Neuronal stem cell (in vitro differentiated cells): ENCODE data around the gene SSBP2.
"Not testable (repeated sequence)": the region's sequence is repeated elsewhere in the genome, so short reads cannot be mapped to it uniquely, and the experiment has no call there.

Experiments used
- DNase-seq: peaks from one replicate; pipeline ENCODE4 v3.0.0-alpha.2; 2013; ENCODE audit warnings: low spot score
- H2AFZ ChIP-seq: one replicate; pipeline ENCODE4 v1.6.1; 2013; ENCODE audit warnings: mild to moderate bottlenecking, low read length, inconsistent platforms
- H2AK5ac ChIP-seq: 2 replicates; pipeline ENCODE4 v1.6.1; 2013; ENCODE audit warnings: low read depth, mild to moderate bottlenecking, inconsistent platforms, low read length, moderate library complexity, mixed read lengths
- H2BK120ac ChIP-seq: 2 replicates; pipeline ENCODE4 v1.6.1; 2013; ENCODE audit warnings: low read depth, mild to moderate bottlenecking, inconsistent platforms, low read length, moderate library complexity, mixed read lengths
- H2BK12ac ChIP-seq: one replicate; pipeline ENCODE4 v1.6.1; 2013; ENCODE audit warnings: low read length, inconsistent platforms
- H2BK15ac ChIP-seq: 2 replicates; pipeline ENCODE4 v1.6.1; 2013; ENCODE audit warnings: mild to moderate bottlenecking, low read length, inconsistent platforms, mixed read lengths
- H2BK5ac ChIP-seq: one replicate; pipeline ENCODE4 v1.6.1; 2013; ENCODE audit warnings: inconsistent platforms, mild to moderate bottlenecking, low read length, moderate library complexity
- H3K14ac ChIP-seq: one replicate; pipeline ENCODE4 v1.6.1; 2013; ENCODE audit warnings: low read length, inconsistent platforms
- H3K18ac ChIP-seq: 2 replicates; pipeline ENCODE4 v1.6.1; 2013; ENCODE audit warnings: low read length, inconsistent platforms
- H3K23ac ChIP-seq: 2 replicates; pipeline ENCODE4 v1.6.1; 2013; ENCODE audit warnings: low read depth, mild to moderate bottlenecking, mixed read lengths, low read length, inconsistent platforms; ENCODE audit not compliant: poor library complexity
- H3K27ac ChIP-seq: replicated peaks from 3 replicates; pipeline ENCODE4 v1.5.1; 2013; ENCODE audit warnings: low read length, inconsistent platforms
- H3K27me3 ChIP-seq, 3 experiments: 2 replicates each; pipeline ENCODE4 v1.6.1; 2013; ENCODE audit warnings: low read length in 3 of 3, mild to moderate bottlenecking in 2 of 3, inconsistent platforms in 1 of 3, low read depth in 1 of 3, mixed read lengths in 1 of 3, moderate library complexity in 1 of 3; ENCODE audit not compliant: control insufficient read depth in 3 of 3, insufficient read depth in 3 of 3
- H3K36me3 ChIP-seq, 2 donors: replicated peaks in 1 of 2; 2 replicates each; pipeline ENCODE4 v1.6.1; 2013; ENCODE audit warnings: low read length in 2 of 2; ENCODE audit not compliant: control insufficient read depth in 2 of 2, insufficient read depth in 2 of 2
- H3K4ac ChIP-seq: 2 replicates; pipeline ENCODE4 v1.6.1; 2013; ENCODE audit warnings: inconsistent platforms, mild to moderate bottlenecking, low read length, moderate library complexity
- H3K4me1 ChIP-seq, 2 donors: 1 replicate in 1 of 2; 2 replicates in 1 of 2; pipeline ENCODE4 v1.6.1; 2013; ENCODE audit warnings: low read length in 2 of 2, low read depth in 1 of 2; ENCODE audit not compliant: control insufficient read depth in 2 of 2, insufficient read depth in 1 of 2
- H3K4me2 ChIP-seq: one replicate; pipeline ENCODE4 v1.6.1; 2013; ENCODE audit warnings: mild to moderate bottlenecking, low read length, inconsistent platforms; ENCODE audit not compliant: insufficient read depth, poor library complexity, severe bottlenecking
- H3K4me3 ChIP-seq, 2 donors: 2 replicates each; pipeline ENCODE4 v1.5.1; 2013; ENCODE audit warnings: low read length in 2 of 2, mild to moderate bottlenecking in 2 of 2, inconsistent platforms in 1 of 2, moderate library complexity in 1 of 2
- H3K79me1 ChIP-seq: one replicate; pipeline ENCODE4 v1.6.1; 2013; ENCODE audit warnings: low read depth, mild to moderate bottlenecking, inconsistent platforms, low read length, moderate library complexity
- H3K9ac ChIP-seq: one replicate; pipeline ENCODE4 v1.6.1; 2013; ENCODE audit warnings: mild to moderate bottlenecking, low read depth, low read length, inconsistent platforms; ENCODE audit not compliant: poor library complexity
- H3K9me3 ChIP-seq, 2 donors: replicated peaks in 1 of 2; 2 replicates each; pipeline versions ENCODE3 to v1.6.1; 2013; ENCODE audit warnings: low read length in 2 of 2, mild to moderate bottlenecking in 2 of 2, inconsistent platforms in 1 of 2, low read depth in 1 of 2, mixed read lengths in 1 of 2, moderate library complexity in 1 of 2; ENCODE audit not compliant: control insufficient read depth in 2 of 2, insufficient read depth in 1 of 2
- H4K8ac ChIP-seq: one replicate; pipeline ENCODE4 v1.6.1; 2013; ENCODE audit warnings: low read depth, mild to moderate bottlenecking, inconsistent platforms, low read length, moderate library complexity
- H4K91ac ChIP-seq: one replicate; pipeline ENCODE4 v1.6.1; 2013; ENCODE audit warnings: low read length, low read depth, mild to moderate bottlenecking, inconsistent platforms; ENCODE audit not compliant: poor library complexity
- WGBS, 2 donors: extraction: QIAGEN DNeasy Blood & Tissue Kit; methylation state at CpG; one replicate each; pipeline ENCODE4 v1.1.7; 2013; ENCODE audit warnings: missing lambda C conversion rate in 2 of 2, mixed read lengths in 1 of 2; ENCODE audit not compliant: insufficient read length in 2 of 2, insufficient replicate concordance in 1 of 2; ENCODE audit errors: extremely low coverage in 2 of 2; 5-methylcytosine and 5-hydroxymethylcytosine counted together

SSBP2 gene

GRCh38 chr5:81488862-81489261 is 262.0 kb downstream of the SSBP2 start:
- no peaks in the 10 kb centered on the region for H3K9me3 ChIP-seq
- H3K4ac ChIP-seq: no peak overlapping the region
- no peak overlapping the region for H3K23ac ChIP-seq
- H2BK5ac ChIP-seq: no peak overlapping the region
- H2BK15ac ChIP-seq: no peak overlapping the region
- no peaks in the 10 kb centered on the region for H3K4me1 ChIP-seq
- H2BK120ac ChIP-seq: no peak overlapping the region
- no CpG with 5 or more reads among the region's 2 CpGs for WGBS, 2 donors
- no peak overlapping the region for H2AFZ ChIP-seq
- H3K27me3 ChIP-seq: no peaks in the 10 kb centered on the region
- no peak overlapping the region for H3K9ac ChIP-seq
- no peaks in the 10 kb centered on the region for H3K79me1 ChIP-seq
- no peak overlapping the region for H3K4me3 ChIP-seq
- H4K91ac ChIP-seq: no peak overlapping the region
- DNase-seq: no peak
- no peak overlapping the region for H3K27ac ChIP-seq
- H4K8ac ChIP-seq: no peak overlapping the region
- H3K4me2 ChIP-seq: no peak overlapping the region
- H3K36me3 ChIP-seq: peaks cover 0 to 22% of the 10 kb centered on the region in 2 donors
- no peak overlapping the region for H2AK5ac ChIP-seq
- no peak overlapping the region for H2BK12ac ChIP-seq
- no peak overlapping the region for H3K14ac ChIP-seq
- H3K18ac ChIP-seq: no peak overlapping the region

GRCh38 chr5:81486711-81487110 is 264.2 kb downstream of the SSBP2 start:
- no CpG with 5 or more reads among the region's 3 CpGs for WGBS, 2 donors
- no peak overlapping the region for H3K4me2 ChIP-seq
- H3K9me3 ChIP-seq: no peaks in the 10 kb centered on the region

GRCh38 chr5:81482595-81482994 is 268.3 kb downstream of the SSBP2 start:
- no peaks in the 10 kb centered on the region for H3K27me3 ChIP-seq
- no CpG with 5 or more reads among the region's 2 CpGs for WGBS, 2 donors
- no peak overlapping the region for H4K8ac ChIP-seq

More at GRCh38 chr5:81486711-81487110, 264.2 kb downstream of the SSBP2 start:
- Histone ChIP-seq H2BK120ac (no peak overlapping the region), H3K79me1 (no peaks in the 10 kb centered on the region), H2BK5ac (no peak overlapping the region), H2AFZ (no peak overlapping the region), H3K4me1 (no peaks in the 10 kb centered on the region), H3K18ac (no peak overlapping the region), H4K91ac (no peak overlapping the region), H3K27me3 (no peaks in the 10 kb centered on the region), H3K4ac (no peak overlapping the region), H3K9ac (no peak overlapping the region), H3K14ac (no peak overlapping the region), H3K27ac (no peak overlapping the region), H4K8ac (no peak overlapping the region), H2AK5ac (no peak overlapping the region), H2BK12ac (no peak overlapping the region), H2BK15ac (no peak overlapping the region), H3K4me3 (no peak overlapping the region), H3K23ac (no peak overlapping the region), H3K36me3 (peaks cover 0 to 29% of the 10 kb centered on the region in 2 donors)
- no peak for DNase-seq

DNA sequence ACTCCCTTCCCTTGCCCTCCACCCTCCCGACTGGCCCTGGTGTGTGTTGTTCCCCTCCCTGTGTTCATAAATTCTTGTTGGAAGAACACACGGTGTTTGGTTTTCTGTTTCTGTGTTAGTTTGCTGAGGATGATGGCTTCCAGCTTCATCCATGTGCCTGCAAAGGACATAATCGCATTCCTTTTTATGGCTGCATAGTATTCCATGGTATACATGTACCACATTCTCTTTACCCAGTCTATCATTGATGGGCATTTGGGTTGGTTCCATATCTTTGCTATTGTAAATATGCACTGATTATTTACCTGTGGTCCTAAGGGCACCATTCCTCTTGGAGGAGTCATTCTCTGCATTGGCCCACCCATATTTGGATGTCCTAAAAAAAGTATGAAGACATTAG is 277.5 kb downstream of the SSBP2 start:
- H3K27ac ChIP-seq, DNase-seq, H3K23ac ChIP-seq, H2AFZ ChIP-seq, H2BK15ac ChIP-seq, H2BK5ac ChIP-seq, H2BK12ac ChIP-seq, H3K4ac ChIP-seq, H2BK120ac ChIP-seq, H3K4me3 ChIP-seq, H3K9ac ChIP-seq, H3K4me2 ChIP-seq, H3K4me1 ChIP-seq, H3K79me1 ChIP-seq, H2AK5ac ChIP-seq, H4K91ac ChIP-seq, H4K8ac ChIP-seq, H3K18ac ChIP-seq, H3K27me3 ChIP-seq, H3K14ac ChIP-seq: not testable (repeated sequence)
- WGBS, 2 donors: no CpG with 5 or more reads among the region's 3 CpGs
- Histone ChIP-seq H3K9me3 (peaks cover 4 to 21% of the 10 kb centered on the region in 2 donors), H3K36me3 (peaks cover 10 to 64% of the 10 kb centered on the region in 2 donors)

More at GRCh38 chr5:81482595-81482994, 268.3 kb downstream of the SSBP2 start:
- Histone ChIP-seq H2BK5ac (no peak overlapping the region), H3K36me3 (peaks cover 0 to 23% of the 10 kb centered on the region in 2 donors), H2BK120ac (no peak overlapping the region), H3K4ac (no peak overlapping the region), H3K18ac (no peak overlapping the region), H2AK5ac (no peak overlapping the region), H3K9me3 (no peaks in the 10 kb centered on the region), H3K4me1 (no peaks in the 10 kb centered on the region), H3K4me3 (no peak overlapping the region), H2BK15ac (no peak overlapping the region), H3K4me2 (no peak overlapping the region), H3K79me1 (no peaks in the 10 kb centered on the region), H3K14ac (no peak overlapping the region), H4K91ac (no peak overlapping the region), H3K9ac (no peak overlapping the region), H2AFZ (no peak overlapping the region), H3K27ac (no peak overlapping the region), H3K23ac (no peak overlapping the region), H2BK12ac (no peak overlapping the region)
- no peak for DNase-seq
